ENCODE data around the gene ZNF292.
"Not testable (repeated sequence)": the region's sequence is repeated elsewhere in the genome, so short reads cannot be mapped to it uniquely, and the experiment has no call there.

Gene ZNF292

GRCh38 chr6:87161299-87161698, 5.9 kb downstream of the ZNF292 start:
- DNase-seq (ENCODE audit: low read depth in 2 of 2), result no peak

- DNase-seq (ENCODE audit: low read depth in 2 of 2), result no peak
Observed at GRCh38 chr6:87164004-87164403, 8.6 kb downstream of the ZNF292 start.

- DNase-seq (ENCODE audit: low read depth in 2 of 2), result no peak
Observed at GRCh38 chr6:87164506-87164905, 9.1 kb downstream of the ZNF292 start.

- no peak for DNase-seq (ENCODE audit: low read depth in 2 of 2)
Observed at GRCh38 chr6:87165185-87165584, 9.8 kb downstream of the ZNF292 start.

- DNase-seq (ENCODE audit: low read depth in 2 of 2), result no peak
Observed at GRCh38 chr6:87171938-87172633, 16.7 kb downstream of the ZNF292 start.

GRCh38 chr6:87174078-87174579, 18.8 kb downstream of the ZNF292 start:
- DNase-seq (ENCODE audit: low read depth in 2 of 2), result no peak

- DNase-seq (ENCODE audit: low read depth in 2 of 2), result no peak
Observed at GRCh38 chr6:87176493-87176892, 21.1 kb downstream of the ZNF292 start.

GRCh38 chr6:87180105-87180728, 24.9 kb downstream of the ZNF292 start:
- DNase-seq (ENCODE audit: low read depth in 2 of 2), result no peak

GRCh38 chr6:87181903-87182302, 26.5 kb downstream of the ZNF292 start:
- no peak for DNase-seq (ENCODE audit: low read depth in 2 of 2)

GRCh38 chr6:87182321-87182720, 27.0 kb downstream of the ZNF292 start:
- DNase-seq (ENCODE audit: low read depth in 2 of 2), result no peak

GRCh38 chr6:87182940-87183339, 27.6 kb downstream of the ZNF292 start:
- no peak for DNase-seq (ENCODE audit: low read depth in 2 of 2)

- no peak for DNase-seq (ENCODE audit: low read depth in 2 of 2)
Observed at GRCh38 chr6:87183687-87184086, 28.3 kb downstream of the ZNF292 start.

GRCh38 chr6:87184762-87185250, 29.4 kb downstream of the ZNF292 start:
- DNase-seq (ENCODE audit: low read depth in 2 of 2), result no peak

- no peak for DNase-seq (ENCODE audit: low read depth in 2 of 2)
Observed at GRCh38 chr6:87196275-87196842, 41.0 kb downstream of the ZNF292 start.

- DNase-seq (ENCODE audit: low read depth in 2 of 2), result no peak
Observed at GRCh38 chr6:87197547-87197946, 42.2 kb downstream of the ZNF292 start.

GRCh38 chr6:87198022-87198810, 42.9 kb downstream of the ZNF292 start:
- not testable (repeated sequence) for DNase-seq (ENCODE audit: low read depth in 2 of 2)

- no peak for DNase-seq (ENCODE audit: low read depth in 2 of 2)
Observed at GRCh38 chr6:87199787-87200186, 44.4 kb downstream of the ZNF292 start.

- DNase-seq (ENCODE audit: low read depth in 2 of 2), result no peak
Observed at GRCh38 chr6:87200469-87201175, 45.3 kb downstream of the ZNF292 start.

GRCh38 chr6:87203448-87204023, 48.2 kb downstream of the ZNF292 start:
- no peak for DNase-seq (ENCODE audit: low read depth in 2 of 2)

- DNase-seq (ENCODE audit: low read depth in 2 of 2), result no peak
Observed at GRCh38 chr6:87209812-87210211, 54.4 kb downstream of the ZNF292 start.

- no peak for DNase-seq (ENCODE audit: low read depth in 2 of 2)
Observed at GRCh38 chr6:87210979-87211378, 55.6 kb downstream of the ZNF292 start.
